Thoracic aorta (tissue), 2 donors: ENCODE measurements around the gene SIK3. TPM values are rescaled to one million over a fixed set of nuclear protein-coding genes. Genes with fewer than 3 reads are reported as not detected.
A peak's percentile ranks its signal among the peaks of the same experiment; 100 is the strongest.

Experiments used
- ATAC-seq: fragments of 150-250 bp; one replicate; pipeline ENCODE4 v1.8.0; 2017; ENCODE audit warnings: low read depth; ENCODE audit not compliant: insufficient number of reproducible peaks, low FRiP score
- DNase-seq: peaks from one replicate; pipeline ENCODE4 v3.0.0-alpha.2; 2020; ENCODE audit warnings: low spot score
- H3K27ac ChIP-seq, 2 donors: fragments of 200-600 bp; sonication (generic); 1 replicate in 1 of 2; 2 replicates in 1 of 2; pipeline ENCODE4 v1.5.1; 2016; ENCODE audit warnings: mild to moderate bottlenecking in 2 of 2, moderate library complexity in 2 of 2
- H3K27me3 ChIP-seq: fragments of 200-600 bp; sonication (generic); replicated peaks from 2 replicates; pipeline ENCODE4 v1.6.0; 2016; ENCODE audit warnings: mild to moderate bottlenecking; ENCODE audit not compliant: insufficient read depth
- H3K36me3 ChIP-seq: fragments of 200-600 bp; sonication (generic); one replicate; pipeline ENCODE4 v1.5.1; 2016
- H3K4me1 ChIP-seq, 2 donors: fragments of 200-600 bp; sonication (generic); 1 replicate in 1 of 2; 2 replicates in 1 of 2; pipeline versions ENCODE4 v1.5.1 to v1.6.0; 2016; ENCODE audit warnings: low read depth in 2 of 2, mild to moderate bottlenecking in 1 of 2; ENCODE audit not compliant: control insufficient read depth in 1 of 2
- H3K4me3 ChIP-seq: fragments of 200-600 bp; sonication (generic); 2 replicates; pipeline ENCODE4 v1.5.1; 2016; ENCODE audit warnings: mild to moderate bottlenecking
- H3K9me3 ChIP-seq: fragments of 200-600 bp; sonication (generic); 2 replicates; pipeline ENCODE4 v1.5.1; 2016
- total RNA-seq, 2 donors: library from RNA; depleted of rRNA; stranded (reverse); fragments of >200 nt; gene quantifications; one replicate each; pipeline versions ENCODE4 v1.1.0 to v1.2.3, GENCODE V29; 2016
- TF ChIP-seq, protein P1 (sequence below): fragments of 200-600 bp; sonication (generic); IDR thresholded peaks from one replicate; pipeline ENCODE4 v1.5.1; 2019; ENCODE audit warnings: antibody characterized with exemption

The SIK3 gene
- total RNA-seq, 2 donors from 2014 or later, result 32.9 to 53.7 TPM

DNA sequence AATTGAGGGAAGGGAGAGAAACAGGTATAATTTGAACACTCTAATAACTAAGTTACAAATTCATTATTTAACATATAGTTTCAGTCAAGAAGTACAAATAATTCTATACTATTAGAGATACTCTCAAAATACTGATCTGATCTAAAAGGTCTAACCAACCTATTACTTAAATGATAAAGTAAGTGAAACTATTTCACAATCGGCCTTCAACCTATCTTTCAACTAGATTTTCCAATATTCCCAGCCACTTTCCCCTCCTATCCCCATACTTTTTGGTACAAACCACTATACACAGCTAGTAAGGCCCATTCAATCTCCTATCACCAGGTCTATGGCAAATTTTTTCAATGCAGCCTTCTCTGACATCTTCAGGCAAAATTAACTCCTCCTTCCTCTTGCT lies 106.7 kb downstream of the SIK3 start:
- TF ChIP-seq, protein P1, sequence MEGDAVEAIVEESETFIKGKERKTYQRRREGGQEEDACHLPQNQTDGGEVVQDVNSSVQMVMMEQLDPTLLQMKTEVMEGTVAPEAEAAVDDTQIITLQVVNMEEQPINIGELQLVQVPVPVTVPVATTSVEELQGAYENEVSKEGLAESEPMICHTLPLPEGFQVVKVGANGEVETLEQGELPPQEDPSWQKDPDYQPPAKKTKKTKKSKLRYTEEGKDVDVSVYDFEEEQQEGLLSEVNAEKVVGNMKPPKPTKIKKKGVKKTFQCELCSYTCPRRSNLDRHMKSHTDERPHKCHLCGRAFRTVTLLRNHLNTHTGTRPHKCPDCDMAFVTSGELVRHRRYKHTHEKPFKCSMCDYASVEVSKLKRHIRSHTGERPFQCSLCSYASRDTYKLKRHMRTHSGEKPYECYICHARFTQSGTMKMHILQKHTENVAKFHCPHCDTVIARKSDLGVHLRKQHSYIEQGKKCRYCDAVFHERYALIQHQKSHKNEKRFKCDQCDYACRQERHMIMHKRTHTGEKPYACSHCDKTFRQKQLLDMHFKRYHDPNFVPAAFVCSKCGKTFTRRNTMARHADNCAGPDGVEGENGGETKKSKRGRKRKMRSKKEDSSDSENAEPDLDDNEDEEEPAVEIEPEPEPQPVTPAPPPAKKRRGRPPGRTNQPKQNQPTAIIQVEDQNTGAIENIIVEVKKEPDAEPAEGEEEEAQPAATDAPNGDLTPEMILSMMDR, result no peak
- ATAC-seq (no peak), DNase-seq (no peak)
- Histone ChIP-seq H3K4me3 (no peak overlapping the region), H3K9me3 (no peaks in the 10 kb centered on the region), H3K27me3 (no peaks in the 10 kb centered on the region), H3K27ac (no peak overlapping the region), H3K4me1 (peaks cover 27 to 45% of the 10 kb centered on the region in 2 donors), H3K36me3 (no peaks in the 10 kb centered on the region)

DNA sequence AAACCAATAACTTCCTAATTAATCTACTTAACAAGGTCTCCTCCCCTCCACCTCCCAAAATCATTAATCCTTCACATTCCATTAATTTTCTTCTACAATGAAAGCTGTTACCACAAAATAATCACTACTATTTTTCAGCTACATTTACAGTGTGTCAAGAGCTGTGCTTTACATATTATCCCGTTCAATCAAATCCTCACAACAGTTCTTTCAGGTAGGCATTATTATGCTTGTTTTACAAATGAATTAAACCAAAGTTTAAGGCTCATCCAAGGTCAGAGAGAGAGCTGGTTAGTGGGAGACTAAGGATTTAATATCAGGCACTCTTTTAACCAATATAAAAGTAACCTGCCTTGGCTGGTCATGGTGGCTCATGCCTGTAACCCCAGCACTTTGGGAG lies 107.4 kb downstream of the SIK3 start:
- Histone ChIP-seq H3K4me1 (peaks cover 31 to 51% of the 10 kb centered on the region in 2 donors), H3K27me3 (no peaks in the 10 kb centered on the region), H3K27ac (peak overlapping the region in 1 of 2 donors; percentile 46), H3K36me3 (no peaks in the 10 kb centered on the region), H3K4me3 (no peak overlapping the region), H3K9me3 (no peaks in the 10 kb centered on the region)
- DNase-seq (no peak), ATAC-seq (no peak)
- TF ChIP-seq, protein P1, result no peak

DNA sequence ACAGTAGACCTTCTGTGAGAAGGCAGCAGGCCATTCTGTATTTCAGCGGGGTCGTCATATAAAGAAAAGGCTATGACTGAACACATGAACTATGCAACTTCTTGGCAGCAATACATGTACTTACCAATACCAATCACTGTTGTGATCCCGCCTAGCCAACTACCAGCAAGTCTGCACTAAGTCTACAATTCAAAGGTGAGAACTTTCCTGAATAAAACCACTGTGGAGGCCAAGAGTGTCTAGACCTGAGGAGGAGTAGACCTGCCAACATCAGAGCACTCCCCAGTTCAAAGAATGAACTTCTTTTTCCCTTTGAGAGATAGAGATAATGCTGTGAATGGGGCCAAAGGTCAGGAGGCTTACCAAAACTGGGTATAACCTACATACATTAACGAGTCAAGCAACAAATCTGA lies 108.2 kb downstream of the SIK3 start:
- Histone ChIP-seq H3K4me1 (peaks cover 39 to 57% of the 10 kb centered on the region in 2 donors), H3K27ac (peak overlapping the region; percentile 9 to 46), H3K27me3 (no peaks in the 10 kb centered on the region), H3K4me3 (peak overlapping the region; percentile 0), H3K36me3 (no peaks in the 10 kb centered on the region), H3K9me3 (no peaks in the 10 kb centered on the region)
- DNase-seq (no peak), ATAC-seq (peak; percentile 54)
- TF ChIP-seq, protein P1, result no peak

DNA sequence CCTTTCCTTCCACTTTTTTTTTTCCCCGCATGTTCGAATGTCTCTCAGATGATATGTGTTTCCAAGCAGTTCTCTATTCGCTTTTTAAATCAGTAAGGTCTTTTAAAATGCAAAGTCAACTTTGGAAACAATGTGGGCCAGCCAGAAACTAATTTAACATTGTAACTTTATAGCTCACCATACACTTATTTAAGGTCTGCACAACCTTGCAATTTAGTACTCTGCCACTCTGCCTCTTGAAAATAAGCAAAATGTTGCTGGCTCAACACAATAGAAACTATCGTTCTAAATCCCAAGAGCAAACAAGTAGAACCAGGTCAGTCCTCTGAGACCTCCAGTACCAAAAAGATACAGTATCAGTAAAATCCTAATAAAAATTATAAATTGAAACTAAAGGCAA lies 109.0 kb downstream of the SIK3 start:
- Histone ChIP-seq H3K27me3 (no peaks in the 10 kb centered on the region), H3K27ac (peak overlapping the region; percentile 9 to 46), H3K4me1 (peaks cover 40 to 65% of the 10 kb centered on the region in 2 donors), H3K36me3 (no peaks in the 10 kb centered on the region), H3K4me3 (no peak overlapping the region), H3K9me3 (no peaks in the 10 kb centered on the region)
- ATAC-seq (no peak), DNase-seq (no peak)
- TF ChIP-seq, protein P1, result no peak

DNA sequence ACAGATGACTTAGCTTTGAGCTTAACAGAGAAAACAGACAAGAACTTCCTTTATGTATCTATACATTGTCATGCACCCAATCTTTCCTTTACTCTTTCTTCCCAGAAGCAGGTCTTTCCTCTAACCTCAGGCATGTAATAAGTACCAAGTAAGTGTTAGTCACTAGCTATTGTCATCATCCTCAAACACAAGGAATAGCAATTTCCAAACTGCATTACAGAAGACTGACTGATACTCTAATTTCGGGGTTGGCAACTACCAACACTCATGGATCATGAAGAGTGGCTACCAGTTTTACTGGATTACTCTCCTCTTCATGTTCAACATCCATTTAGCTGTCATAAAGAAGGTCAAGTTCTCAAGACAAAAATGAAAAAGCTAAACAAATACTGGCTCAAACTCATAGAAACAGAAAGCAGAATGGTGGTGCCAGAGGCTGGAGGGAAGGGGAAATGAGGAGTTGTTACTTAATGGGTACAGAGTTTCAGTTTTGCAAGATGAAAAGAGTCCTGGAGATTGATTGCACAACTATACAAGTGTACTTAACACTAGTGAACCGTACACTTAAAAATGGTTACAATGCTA lies 111.6 kb downstream of the SIK3 start:
- Histone ChIP-seq H3K27me3 (no peaks in the 10 kb centered on the region), H3K4me3 (peak overlapping the region; percentile 49), H3K27ac (peak overlapping the region in 1 of 2 donors; percentile 34), H3K9me3 (no peaks in the 10 kb centered on the region), H3K36me3 (no peaks in the 10 kb centered on the region), H3K4me1 (peaks cover 40 to 72% of the 10 kb centered on the region in 2 donors)
- DNase-seq (no peak), ATAC-seq (peak; percentile 53)
- TF ChIP-seq, protein P1, result no peak
